ENCODE results near the gene OTUD3. TPM values are rescaled to one million over a fixed set of nuclear protein-coding genes. Genes with fewer than 3 reads are reported as not detected.

Gene OTUD3
- total and polyA plus RNA-seq, 2 of the 13 experiments (the other 11 are each of a cell fraction or from before 2014, with no cell fraction given) = 5.2 to 7.5 TPM

DNA sequence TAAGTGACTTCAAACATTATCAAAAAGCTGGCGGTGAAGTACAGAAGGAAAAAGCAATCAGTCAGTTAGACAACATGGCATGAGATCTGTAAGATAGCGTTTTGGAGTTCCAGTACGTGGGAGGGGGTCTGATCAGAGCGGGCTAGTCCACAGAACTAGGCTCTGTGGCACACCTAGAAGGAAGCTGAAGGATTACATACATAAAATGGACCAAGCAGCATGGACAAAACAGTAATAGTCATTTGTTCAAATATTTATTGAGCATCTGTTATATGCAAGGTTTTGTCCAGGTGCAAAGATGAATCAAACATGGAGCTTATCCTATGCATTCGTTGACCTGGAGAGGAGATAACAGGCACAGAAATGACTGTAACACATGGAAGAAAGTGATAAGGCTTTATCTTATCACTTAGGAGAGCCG, 64.1 kb downstream of the OTUD3 start (continued):
- TF ChIP-seq, protein P1, sequence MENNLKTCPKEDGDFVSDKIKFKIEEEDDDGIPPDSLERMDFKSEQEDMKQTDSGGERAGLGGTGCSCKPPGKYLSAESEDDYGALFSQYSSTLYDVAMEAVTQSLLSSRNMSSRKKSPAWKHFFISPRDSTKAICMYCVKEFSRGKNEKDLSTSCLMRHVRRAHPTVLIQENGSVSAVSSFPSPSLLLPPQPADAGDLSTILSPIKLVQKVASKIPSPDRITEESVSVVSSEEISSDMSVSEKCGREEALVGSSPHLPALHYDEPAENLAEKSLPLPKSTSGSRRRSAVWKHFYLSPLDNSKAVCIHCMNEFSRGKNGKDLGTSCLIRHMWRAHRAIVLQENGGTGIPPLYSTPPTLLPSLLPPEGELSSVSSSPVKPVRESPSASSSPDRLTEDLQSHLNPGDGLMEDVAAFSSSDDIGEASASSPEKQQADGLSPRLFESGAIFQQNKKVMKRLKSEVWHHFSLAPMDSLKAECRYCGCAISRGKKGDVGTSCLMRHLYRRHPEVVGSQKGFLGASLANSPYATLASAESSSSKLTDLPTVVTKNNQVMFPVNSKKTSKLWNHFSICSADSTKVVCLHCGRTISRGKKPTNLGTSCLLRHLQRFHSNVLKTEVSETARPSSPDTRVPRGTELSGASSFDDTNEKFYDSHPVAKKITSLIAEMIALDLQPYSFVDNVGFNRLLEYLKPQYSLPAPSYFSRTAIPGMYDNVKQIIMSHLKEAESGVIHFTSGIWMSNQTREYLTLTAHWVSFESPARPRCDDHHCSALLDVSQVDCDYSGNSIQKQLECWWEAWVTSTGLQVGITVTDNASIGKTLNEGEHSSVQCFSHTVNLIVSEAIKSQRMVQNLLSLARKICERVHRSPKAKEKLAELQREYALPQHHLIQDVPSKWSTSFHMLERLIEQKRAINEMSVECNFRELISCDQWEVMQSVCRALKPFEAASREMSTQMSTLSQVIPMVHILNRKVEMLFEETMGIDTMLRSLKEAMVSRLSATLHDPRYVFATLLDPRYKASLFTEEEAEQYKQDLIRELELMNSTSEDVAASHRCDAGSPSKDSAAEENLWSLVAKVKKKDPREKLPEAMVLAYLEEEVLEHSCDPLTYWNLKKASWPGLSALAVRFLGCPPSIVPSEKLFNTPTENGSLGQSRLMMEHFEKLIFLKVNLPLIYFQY (CRISPR knock-in tag; IDR thresholded peaks at IDR 0.05; ENCODE audit: borderline replicate concordance) = no peak
- no peak for TF ChIP-seq ZNF160 (CRISPR knock-in tag; IDR thresholded peaks at IDR 0.05)
- TF ChIP-seq, protein P2, sequence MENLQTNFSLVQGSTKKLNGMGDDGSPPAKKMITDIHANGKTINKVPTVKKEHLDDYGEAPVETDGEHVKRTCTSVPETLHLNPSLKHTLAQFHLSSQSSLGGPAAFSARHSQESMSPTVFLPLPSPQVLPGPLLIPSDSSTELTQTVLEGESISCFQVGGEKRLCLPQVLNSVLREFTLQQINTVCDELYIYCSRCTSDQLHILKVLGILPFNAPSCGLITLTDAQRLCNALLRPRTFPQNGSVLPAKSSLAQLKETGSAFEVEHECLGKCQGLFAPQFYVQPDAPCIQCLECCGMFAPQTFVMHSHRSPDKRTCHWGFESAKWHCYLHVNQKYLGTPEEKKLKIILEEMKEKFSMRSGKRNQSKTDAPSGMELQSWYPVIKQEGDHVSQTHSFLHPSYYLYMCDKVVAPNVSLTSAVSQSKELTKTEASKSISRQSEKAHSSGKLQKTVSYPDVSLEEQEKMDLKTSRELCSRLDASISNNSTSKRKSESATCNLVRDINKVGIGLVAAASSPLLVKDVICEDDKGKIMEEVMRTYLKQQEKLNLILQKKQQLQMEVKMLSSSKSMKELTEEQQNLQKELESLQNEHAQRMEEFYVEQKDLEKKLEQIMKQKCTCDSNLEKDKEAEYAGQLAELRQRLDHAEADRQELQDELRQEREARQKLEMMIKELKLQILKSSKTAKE (CRISPR knock-in tag; IDR thresholded peaks at IDR 0.05; ENCODE audit: borderline replicate concordance) = no peak
- TF ChIP-seq, protein P3, sequence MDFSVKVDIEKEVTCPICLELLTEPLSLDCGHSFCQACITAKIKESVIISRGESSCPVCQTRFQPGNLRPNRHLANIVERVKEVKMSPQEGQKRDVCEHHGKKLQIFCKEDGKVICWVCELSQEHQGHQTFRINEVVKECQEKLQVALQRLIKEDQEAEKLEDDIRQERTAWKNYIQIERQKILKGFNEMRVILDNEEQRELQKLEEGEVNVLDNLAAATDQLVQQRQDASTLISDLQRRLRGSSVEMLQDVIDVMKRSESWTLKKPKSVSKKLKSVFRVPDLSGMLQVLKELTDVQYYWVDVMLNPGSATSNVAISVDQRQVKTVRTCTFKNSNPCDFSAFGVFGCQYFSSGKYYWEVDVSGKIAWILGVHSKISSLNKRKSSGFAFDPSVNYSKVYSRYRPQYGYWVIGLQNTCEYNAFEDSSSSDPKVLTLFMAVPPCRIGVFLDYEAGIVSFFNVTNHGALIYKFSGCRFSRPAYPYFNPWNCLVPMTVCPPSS (IDR thresholded peaks at IDR 0.05) = no peak
- TF ChIP-seq ZNF136 (CRISPR knock-in tag; IDR thresholded peaks at IDR 0.05; ENCODE audit: low read depth) = no peak
- no peak for TF ChIP-seq NR2C2 (CRISPR knock-in tag; IDR thresholded peaks at IDR 0.05; ENCODE audit: borderline replicate concordance)
- TF ChIP-seq SMARCC2 (IDR thresholded peaks at IDR 0.05) = no peak
- TF ChIP-seq, protein P4, sequence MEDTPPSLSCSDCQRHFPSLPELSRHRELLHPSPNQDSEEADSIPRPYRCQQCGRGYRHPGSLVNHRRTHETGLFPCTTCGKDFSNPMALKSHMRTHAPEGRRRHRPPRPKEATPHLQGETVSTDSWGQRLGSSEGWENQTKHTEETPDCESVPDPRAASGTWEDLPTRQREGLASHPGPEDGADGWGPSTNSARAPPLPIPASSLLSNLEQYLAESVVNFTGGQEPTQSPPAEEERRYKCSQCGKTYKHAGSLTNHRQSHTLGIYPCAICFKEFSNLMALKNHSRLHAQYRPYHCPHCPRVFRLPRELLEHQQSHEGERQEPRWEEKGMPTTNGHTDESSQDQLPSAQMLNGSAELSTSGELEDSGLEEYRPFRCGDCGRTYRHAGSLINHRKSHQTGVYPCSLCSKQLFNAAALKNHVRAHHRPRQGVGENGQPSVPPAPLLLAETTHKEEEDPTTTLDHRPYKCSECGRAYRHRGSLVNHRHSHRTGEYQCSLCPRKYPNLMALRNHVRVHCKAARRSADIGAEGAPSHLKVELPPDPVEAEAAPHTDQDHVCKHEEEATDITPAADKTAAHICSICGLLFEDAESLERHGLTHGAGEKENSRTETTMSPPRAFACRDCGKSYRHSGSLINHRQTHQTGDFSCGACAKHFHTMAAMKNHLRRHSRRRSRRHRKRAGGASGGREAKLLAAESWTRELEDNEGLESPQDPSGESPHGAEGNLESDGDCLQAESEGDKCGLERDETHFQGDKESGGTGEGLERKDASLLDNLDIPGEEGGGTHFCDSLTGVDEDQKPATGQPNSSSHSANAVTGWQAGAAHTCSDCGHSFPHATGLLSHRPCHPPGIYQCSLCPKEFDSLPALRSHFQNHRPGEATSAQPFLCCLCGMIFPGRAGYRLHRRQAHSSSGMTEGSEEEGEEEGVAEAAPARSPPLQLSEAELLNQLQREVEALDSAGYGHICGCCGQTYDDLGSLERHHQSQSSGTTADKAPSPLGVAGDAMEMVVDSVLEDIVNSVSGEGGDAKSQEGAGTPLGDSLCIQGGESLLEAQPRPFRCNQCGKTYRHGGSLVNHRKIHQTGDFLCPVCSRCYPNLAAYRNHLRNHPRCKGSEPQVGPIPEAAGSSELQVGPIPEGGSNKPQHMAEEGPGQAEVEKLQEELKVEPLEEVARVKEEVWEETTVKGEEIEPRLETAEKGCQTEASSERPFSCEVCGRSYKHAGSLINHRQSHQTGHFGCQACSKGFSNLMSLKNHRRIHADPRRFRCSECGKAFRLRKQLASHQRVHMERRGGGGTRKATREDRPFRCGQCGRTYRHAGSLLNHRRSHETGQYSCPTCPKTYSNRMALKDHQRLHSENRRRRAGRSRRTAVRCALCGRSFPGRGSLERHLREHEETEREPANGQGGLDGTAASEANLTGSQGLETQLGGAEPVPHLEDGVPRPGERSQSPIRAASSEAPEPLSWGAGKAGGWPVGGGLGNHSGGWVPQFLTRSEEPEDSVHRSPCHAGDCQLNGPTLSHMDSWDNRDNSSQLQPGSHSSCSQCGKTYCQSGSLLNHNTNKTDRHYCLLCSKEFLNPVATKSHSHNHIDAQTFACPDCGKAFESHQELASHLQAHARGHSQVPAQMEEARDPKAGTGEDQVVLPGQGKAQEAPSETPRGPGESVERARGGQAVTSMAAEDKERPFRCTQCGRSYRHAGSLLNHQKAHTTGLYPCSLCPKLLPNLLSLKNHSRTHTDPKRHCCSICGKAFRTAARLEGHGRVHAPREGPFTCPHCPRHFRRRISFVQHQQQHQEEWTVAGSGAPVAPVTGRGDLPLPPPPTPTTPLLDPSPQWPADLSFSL (CRISPR knock-in tag; IDR thresholded peaks at IDR 0.05) = no peak
- TF ChIP-seq EP300 (IDR thresholded peaks at IDR 0.05; ENCODE audit: low read depth in 2 of 2, low read length in 2 of 2) = peak in 1 of 2 experiments; percentile 37; a peak in 1 of 4 replicates
- TF ChIP-seq EP300 (CRISPR knock-in tag; IDR thresholded peaks at IDR 0.05; ENCODE audit: borderline replicate concordance) = peak; percentile 62; the same call in 1 of the 2 replicates
- TF ChIP-seq EZH2 (conservative IDR thresholded peaks at IDR 0.05; ENCODE audit: low read depth, low read length) = no peak
- TF ChIP-seq, protein P5, sequence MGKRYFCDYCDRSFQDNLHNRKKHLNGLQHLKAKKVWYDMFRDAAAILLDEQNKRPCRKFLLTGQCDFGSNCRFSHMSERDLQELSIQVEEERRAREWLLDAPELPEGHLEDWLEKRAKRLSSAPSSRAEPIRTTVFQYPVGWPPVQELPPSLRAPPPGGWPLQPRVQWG (CRISPR knock-in tag; IDR thresholded peaks at IDR 0.05; ENCODE audit: borderline replicate concordance, low read depth) = no peak
- TF ChIP-seq BCL6 (CRISPR knock-in tag; IDR thresholded peaks at IDR 0.05) = 0 out of 2 replicates have a peak, but pooled peaks have one; percentile 14
